Loucy (cell line): Measurements from ENCODE around the gene C21orf58.
"Not testable (repeated sequence)": the region's sequence is repeated elsewhere in the genome, so short reads cannot be mapped to it uniquely, and the experiment has no call there.

ENCODE experiments used
- H2AFZ ChIP-seq: fragments of 200-600 bp; sonication (generic); 2 replicates; pipeline ENCODE4 v1.6.0; 2016; ENCODE audit warnings: antibody characterized with exemption, mild to moderate bottlenecking, low read length, moderate library complexity
- H3F3A ChIP-seq: fragments of 200-600 bp; 2 replicates; pipeline ENCODE4 v1.6.0; 2016; ENCODE audit warnings: antibody characterized with exemption, low read depth, mild to moderate bottlenecking
- H3K27me3 ChIP-seq: fragments of 200-600 bp; sonication (generic); 2 replicates; pipeline ENCODE4 v1.6.1; 2014; ENCODE audit warnings: low read length, mild to moderate bottlenecking; ENCODE audit not compliant: insufficient read depth, poor library complexity, severe bottlenecking
- H3K36me3 ChIP-seq: fragments of 200-600 bp; sonication (generic); 2 replicates; pipeline ENCODE4 v1.6.1; 2016; ENCODE audit warnings: low read length; ENCODE audit not compliant: insufficient read depth
- H3K4me1 ChIP-seq: fragments of 200-600 bp; sonication (generic); 2 replicates; pipeline ENCODE4 v1.5.1; 2014; ENCODE audit warnings: low read length, mild to moderate bottlenecking; ENCODE audit not compliant: insufficient read depth, poor library complexity, severe bottlenecking
- H3K4me2 ChIP-seq: fragments of 200-600 bp; sonication (generic); 2 replicates; pipeline ENCODE4 v1.6.0; 2014; ENCODE audit warnings: antibody characterized with exemption, low read length, low read depth, mild to moderate bottlenecking; ENCODE audit not compliant: poor library complexity, severe bottlenecking
- H3K4me3 ChIP-seq: fragments of 200-600 bp; sonication (generic); 2 replicates; pipeline ENCODE4 v1.5.1; 2014; ENCODE audit warnings: low read length, mild to moderate bottlenecking, mixed read lengths; ENCODE audit not compliant: poor library complexity, severe bottlenecking
- H3K79me2 ChIP-seq: fragments of 200-600 bp; sonication (generic); 2 replicates; pipeline ENCODE4 v1.6.1; 2014; ENCODE audit warnings: low read length; ENCODE audit not compliant: insufficient read depth
- H3K9ac ChIP-seq: fragments of 200-600 bp; sonication (generic); 2 replicates; pipeline ENCODE4 v1.6.0; 2014; ENCODE audit warnings: mild to moderate bottlenecking, low read depth, low read length, moderate library complexity; ENCODE audit not compliant: poor library complexity, severe bottlenecking
- H3K9me2 ChIP-seq: fragments of 200-600 bp; sonication (generic); replicated peaks from 2 replicates; pipeline ENCODE4 v1.6.1; 2016; ENCODE audit warnings: low read depth, low read length, mixed read lengths
- H3K9me3 ChIP-seq: fragments of 200-600 bp; sonication (generic); 2 replicates; pipeline ENCODE4 v1.6.1; 2014; ENCODE audit warnings: mild to moderate bottlenecking, antibody characterized with exemption, low read length, low read depth; ENCODE audit not compliant: insufficient read depth
- H4K20me1 ChIP-seq: fragments of 200-600 bp; sonication (generic); 2 replicates; pipeline ENCODE4 v1.6.0; 2014; ENCODE audit warnings: antibody characterized with exemption, low read length, mild to moderate bottlenecking; ENCODE audit not compliant: insufficient read depth, poor library complexity, severe bottlenecking
- CTCF ChIP-seq: fragments of 200-600 bp; sonication (generic); conservative IDR thresholded peaks from 2 replicates; pipeline ENCODE4 v1.5.1; 2014; ENCODE audit warnings: mild to moderate bottlenecking, antibody characterized with exemption, low read length
- EZH2phosphoT487 ChIP-seq: fragments of 200-600 bp; IDR thresholded peaks from 2 replicates; pipeline ENCODE4 v1.6.1; 2018; ENCODE audit warnings: antibody characterized with exemption, mild to moderate bottlenecking, moderate library complexity, borderline replicate concordance

Gene C21orf58

GRCh38 chr21:46312949-46313348 is 10.7 kb downstream of the C21orf58 start:
- TF ChIP-seq CTCF (no peak), EZH2phosphoT487 (no peak)
- peaks cover 7% of the 10 kb centered on the region; the same call in 1 of the 2 replicates for H3K79me2 ChIP-seq
- H3K36me3 ChIP-seq, result no peaks in the 10 kb centered on the region; the same call in 1 of the 2 replicates
- H3K27me3 ChIP-seq, result no peaks in the 10 kb centered on the region
- H2AFZ ChIP-seq, result no peak overlapping the region
- peaks cover 10% of the 10 kb centered on the region for H3K4me1 ChIP-seq
- no peak overlapping the region for H3K4me2 ChIP-seq
- no peak overlapping the region for H3K4me3 ChIP-seq
- H3K9ac ChIP-seq, result no peak overlapping the region
- no peaks in the 10 kb centered on the region for H3K9me2 ChIP-seq
- H3K9me3 ChIP-seq, result no peaks in the 10 kb centered on the region
- no peaks in the 10 kb centered on the region for H4K20me1 ChIP-seq
- no peaks in the 10 kb centered on the region for H3F3A ChIP-seq

- TF ChIP-seq EZH2phosphoT487 (no peak), CTCF (no peak)
- Histone ChIP-seq H3K4me2 (no peak overlapping the region), H3K79me2 (no peaks in the 10 kb centered on the region), H2AFZ (no peak overlapping the region), H3K36me3 (no peaks in the 10 kb centered on the region; the same call in 1 of the 2 replicates), H3F3A (no peaks in the 10 kb centered on the region), H3K9ac (no peak overlapping the region), H3K9me2 (no peaks in the 10 kb centered on the region), H3K4me1 (peaks cover 4% of the 10 kb centered on the region), H3K4me3 (no peak overlapping the region), H3K27me3 (no peaks in the 10 kb centered on the region), H4K20me1 (no peaks in the 10 kb centered on the region), H3K9me3 (no peaks in the 10 kb centered on the region)
These were observed 12.1 kb downstream of the C21orf58 start for GRCh38 chr21:46311568-46311967.

- H3K27me3 ChIP-seq, H3K9me3 ChIP-seq, H3K4me2 ChIP-seq, H3K4me1 ChIP-seq, H3K9ac ChIP-seq, H3K36me3 ChIP-seq, H3K9me2 ChIP-seq, H2AFZ ChIP-seq, H3K79me2 ChIP-seq, H4K20me1 ChIP-seq, H3K4me3 ChIP-seq, H3F3A ChIP-seq: not testable (repeated sequence)
These were observed 13.4 kb downstream of the C21orf58 start for GRCh38 chr21:46310260-46310659.

GRCh38 chr21:46308431-46308830 is 15.2 kb downstream of the C21orf58 start:
- no peaks in the 10 kb centered on the region for H4K20me1 ChIP-seq
- no peak overlapping the region for H3K4me2 ChIP-seq
- H3K9ac ChIP-seq, result no peak overlapping the region
- no peaks in the 10 kb centered on the region for H3K9me3 ChIP-seq
- no peaks in the 10 kb centered on the region for H3F3A ChIP-seq
- peaks cover 4% of the 10 kb centered on the region for H3K4me1 ChIP-seq
- H3K36me3 ChIP-seq, result peaks cover 9% of the 10 kb centered on the region; the same call in 1 of the 2 replicates
- H3K27me3 ChIP-seq, result no peaks in the 10 kb centered on the region
- H2AFZ ChIP-seq, result no peak overlapping the region
- no peaks in the 10 kb centered on the region for H3K9me2 ChIP-seq
- H3K4me3 ChIP-seq, result no peak overlapping the region
- no peak for TF ChIP-seq CTCF
- no peaks in the 10 kb centered on the region for H3K79me2 ChIP-seq
